ENCODE data around the gene NR0B2.
A peak's percentile ranks its signal among the peaks of the same experiment; 100 is the strongest.

Gene NR0B2, protein sequence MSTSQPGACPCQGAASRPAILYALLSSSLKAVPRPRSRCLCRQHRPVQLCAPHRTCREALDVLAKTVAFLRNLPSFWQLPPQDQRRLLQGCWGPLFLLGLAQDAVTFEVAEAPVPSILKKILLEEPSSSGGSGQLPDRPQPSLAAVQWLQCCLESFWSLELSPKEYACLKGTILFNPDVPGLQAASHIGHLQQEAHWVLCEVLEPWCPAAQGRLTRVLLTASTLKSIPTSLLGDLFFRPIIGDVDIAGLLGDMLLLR

DNA sequence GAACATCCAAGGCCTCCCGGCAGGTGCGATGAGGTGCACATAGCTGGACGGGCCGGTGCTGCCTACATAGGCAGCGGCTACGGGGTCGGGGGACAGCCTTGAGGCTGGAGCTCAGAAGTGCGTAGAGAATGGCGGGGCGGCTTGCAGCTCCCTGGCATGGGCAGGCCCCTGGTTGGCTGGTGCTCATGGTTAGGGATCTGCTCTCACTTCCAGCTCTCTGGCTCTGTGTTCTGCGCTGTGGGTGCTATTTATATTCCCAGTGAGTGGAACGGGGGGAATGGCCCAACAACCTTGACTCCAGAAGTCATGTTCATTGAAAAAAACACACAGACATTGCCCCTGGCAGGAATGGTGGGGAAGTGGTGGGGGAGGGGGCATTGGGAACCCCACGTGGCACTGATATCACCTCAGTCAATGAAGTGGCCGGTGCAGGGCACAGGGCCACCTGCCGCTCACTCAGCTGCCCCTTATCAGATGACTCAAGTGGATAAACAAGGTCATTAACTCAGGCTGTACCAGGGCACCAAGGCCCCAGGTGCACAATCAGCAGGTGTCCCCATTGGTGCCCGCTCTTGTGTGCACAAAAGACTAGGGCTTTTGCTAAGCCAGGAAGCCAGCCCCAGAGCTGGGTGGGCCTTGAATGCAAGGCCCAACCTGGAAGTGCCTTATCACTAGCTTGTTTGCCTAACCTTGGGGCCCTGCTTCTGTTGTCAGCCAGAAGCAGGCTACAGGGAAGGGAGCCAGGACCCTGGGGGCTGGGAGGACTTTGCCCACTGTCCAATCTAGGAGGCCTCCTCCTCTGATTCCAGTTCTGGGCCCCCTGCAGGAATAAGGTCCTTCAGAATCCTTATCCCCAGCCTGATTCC, at the start of gene NR0B2:
Gene NR0B2 (minus strand): TSS at position 222 of the 866 bp plus-strand sequence. CDS start 35 bp downstream, at position 187.
- Histone ChIP-seq H3K9me3 (ENCODE audit: control insufficient read depth, low read depth, low read length) (no peaks in the 10 kb centered on the region), H3K27me3 (ENCODE audit: control insufficient read depth, insufficient read depth, low read length) (no peaks in the 10 kb centered on the region), H3K27ac (ENCODE audit: low read length) (no peak within 1 kb of the TSS), H3K9ac (ENCODE audit: low read length) (no peak within 1 kb of the TSS), H3K4me1 (ENCODE audit: control insufficient read depth, low read depth, low read length) (no peaks in the 10 kb centered on the region), H3K36me3 (ENCODE audit: control insufficient read depth, low read depth, low read length) (no peaks in the 10 kb centered on the region), H3K4me3 (ENCODE audit: low read length) (no peak within 1 kb of the TSS)

DNA sequence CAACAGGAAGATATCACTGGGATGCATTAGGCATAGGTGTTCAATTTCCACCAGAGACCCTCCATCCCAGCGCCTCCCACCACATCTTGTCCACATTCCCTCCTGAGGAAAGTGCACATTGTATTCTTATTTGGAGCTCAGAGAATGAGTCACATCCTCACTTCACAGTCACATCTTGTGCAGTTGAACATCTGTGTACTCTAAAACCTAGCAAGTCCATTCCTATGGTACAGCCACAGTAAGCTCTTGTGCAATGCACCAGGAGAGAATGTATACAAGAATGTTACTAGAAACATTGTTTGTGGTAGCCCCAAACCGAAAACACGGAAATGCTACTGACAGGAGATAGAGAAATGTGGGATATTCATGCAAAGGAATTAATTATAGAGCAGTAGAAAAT, 48.1 kb upstream of the NR0B2 start:
- H3K27ac ChIP-seq (ENCODE audit: low read length), result no peak overlapping the region
- H3K4me1 ChIP-seq (ENCODE audit: control insufficient read depth, low read depth, low read length), result peaks cover 3% of the 10 kb centered on the region
- no peak overlapping the region for H3K9ac ChIP-seq (ENCODE audit: low read length)
- H3K36me3 ChIP-seq (ENCODE audit: control insufficient read depth, low read depth, low read length), result no peaks in the 10 kb centered on the region
- no peaks in the 10 kb centered on the region for H3K9me3 ChIP-seq (ENCODE audit: control insufficient read depth, low read depth, low read length)
- H3K4me3 ChIP-seq (ENCODE audit: low read length), result no peak overlapping the region
- peaks cover 40% of the 10 kb centered on the region for H3K27me3 ChIP-seq (ENCODE audit: control insufficient read depth, insufficient read depth, low read length)

DNA sequence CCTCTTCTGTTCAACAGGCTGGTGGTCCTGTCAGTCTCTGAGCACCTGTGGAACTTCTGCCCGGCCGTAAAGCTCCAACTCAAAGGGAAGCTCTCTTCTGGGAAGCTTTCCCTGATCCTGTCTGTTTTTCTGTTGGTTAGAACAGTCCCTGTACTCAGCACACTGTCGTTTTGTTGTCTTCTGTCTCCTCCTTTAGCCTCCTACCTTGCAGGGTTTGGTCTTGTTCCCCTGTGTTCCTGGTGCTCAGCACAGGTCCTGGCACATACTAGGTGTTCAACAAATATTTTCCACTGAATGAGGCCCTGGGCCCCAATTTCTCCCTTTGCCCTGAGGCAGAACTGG, 46.8 kb upstream of the NR0B2 start:
- H3K27me3 ChIP-seq (ENCODE audit: control insufficient read depth, insufficient read depth, low read length), result peaks cover 40% of the 10 kb centered on the region
- peaks cover 3% of the 10 kb centered on the region for H3K4me1 ChIP-seq (ENCODE audit: control insufficient read depth, low read depth, low read length)
- H3K9me3 ChIP-seq (ENCODE audit: control insufficient read depth, low read depth, low read length), result no peaks in the 10 kb centered on the region
- no peak overlapping the region for H3K27ac ChIP-seq (ENCODE audit: low read length)
- peak overlapping the region; percentile 74 for H3K4me3 ChIP-seq (ENCODE audit: low read length)
- no peaks in the 10 kb centered on the region for H3K36me3 ChIP-seq (ENCODE audit: control insufficient read depth, low read depth, low read length)
- H3K9ac ChIP-seq (ENCODE audit: low read length), result peak overlapping the region; percentile 62

DNA sequence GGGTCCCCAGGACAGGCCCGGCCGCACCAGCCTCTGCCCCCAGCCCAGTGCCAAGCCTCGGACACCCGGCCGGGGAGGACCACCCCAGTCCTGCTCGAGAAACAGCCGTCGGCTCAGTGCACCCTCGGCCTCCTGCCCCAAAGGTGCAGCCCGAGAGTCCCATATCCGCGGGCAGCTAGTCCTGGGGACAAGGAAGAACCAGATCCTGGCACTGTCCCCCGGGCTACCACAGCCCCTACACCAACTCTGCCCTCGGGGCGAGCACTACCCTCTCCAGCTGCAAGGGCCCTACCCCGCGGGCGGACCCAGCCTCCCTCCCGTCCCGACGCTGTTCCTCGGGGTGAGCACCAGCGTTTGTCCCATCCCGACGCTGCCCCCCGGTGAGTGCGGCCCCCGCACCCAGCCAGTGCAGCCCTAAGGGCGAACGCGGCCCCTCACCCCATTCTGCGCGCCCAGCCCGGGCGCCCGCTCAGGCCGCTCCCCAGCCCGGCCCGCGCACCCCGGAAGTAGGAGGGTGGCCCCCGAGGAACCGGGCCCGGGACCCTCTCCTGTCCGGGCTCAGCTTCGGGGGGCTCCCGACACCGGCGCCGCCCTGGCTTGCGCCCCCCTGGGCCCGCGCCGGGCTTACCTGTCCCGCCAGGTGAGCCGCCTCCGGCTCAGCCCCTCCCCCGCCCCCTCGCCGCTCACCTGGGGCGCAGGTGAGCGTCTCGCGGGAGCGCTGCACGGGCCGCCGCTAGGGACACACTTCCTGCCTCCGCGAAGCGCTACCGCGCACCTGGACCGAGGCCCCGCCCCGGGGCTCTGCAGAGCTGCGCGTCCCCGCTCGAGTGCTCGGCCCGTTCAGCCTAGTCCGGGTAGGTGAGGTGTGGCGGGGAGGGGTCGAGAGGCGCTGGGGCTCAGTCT, 46.2 kb upstream of the NR0B2 start, which contains the start of gene KDF1:
Gene KDF1 (minus strand): TSS at position 747 of the 903 bp plus-strand sequence. CDS start 8,088 bp downstream, outside the sequence.
- Histone ChIP-seq H3K27ac (ENCODE audit: low read length) (no peak within 1 kb of the TSS), H3K4me3 (ENCODE audit: low read length) (peak within 1 kb of the TSS; percentile 74), H3K4me1 (ENCODE audit: control insufficient read depth, low read depth, low read length) (peaks cover 3% of the 10 kb centered on the region), H3K36me3 (ENCODE audit: control insufficient read depth, low read depth, low read length) (no peaks in the 10 kb centered on the region), H3K9me3 (ENCODE audit: control insufficient read depth, low read depth, low read length) (no peaks in the 10 kb centered on the region), H3K9ac (ENCODE audit: low read length) (peak within 1 kb of the TSS; percentile 62), H3K27me3 (ENCODE audit: control insufficient read depth, insufficient read depth, low read length) (peaks cover 40% of the 10 kb centered on the region)

DNA sequence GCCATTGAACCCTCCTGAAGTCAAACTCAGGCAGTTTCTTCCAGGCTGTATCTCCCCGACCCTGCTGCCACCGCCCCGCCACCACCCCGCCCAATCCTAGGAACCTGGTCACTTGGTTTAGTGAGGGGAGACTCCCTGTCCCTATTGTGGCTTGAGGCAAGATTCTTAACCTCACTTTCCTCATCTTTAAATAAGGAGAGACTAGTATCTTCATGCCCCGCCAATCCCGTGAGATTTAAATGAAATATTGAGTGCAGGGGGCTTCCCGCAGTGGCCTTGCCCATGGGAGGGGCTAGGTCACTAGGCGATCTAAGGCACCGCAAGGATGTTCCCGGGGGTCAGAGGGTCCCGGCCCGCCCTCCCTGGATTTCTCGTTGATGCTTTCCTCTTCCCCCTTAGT, 45.5 kb upstream of the NR0B2 start:
- Histone ChIP-seq H3K27ac (ENCODE audit: low read length) (no peak overlapping the region), H3K9me3 (ENCODE audit: control insufficient read depth, low read depth, low read length) (no peaks in the 10 kb centered on the region), H3K36me3 (ENCODE audit: control insufficient read depth, low read depth, low read length) (no peaks in the 10 kb centered on the region), H3K9ac (ENCODE audit: low read length) (peak overlapping the region; percentile 62), H3K4me3 (ENCODE audit: low read length) (peak overlapping the region; percentile 74), H3K27me3 (ENCODE audit: control insufficient read depth, insufficient read depth, low read length) (peaks cover 40% of the 10 kb centered on the region), H3K4me1 (ENCODE audit: control insufficient read depth, low read depth, low read length) (peaks cover 3% of the 10 kb centered on the region)

DNA sequence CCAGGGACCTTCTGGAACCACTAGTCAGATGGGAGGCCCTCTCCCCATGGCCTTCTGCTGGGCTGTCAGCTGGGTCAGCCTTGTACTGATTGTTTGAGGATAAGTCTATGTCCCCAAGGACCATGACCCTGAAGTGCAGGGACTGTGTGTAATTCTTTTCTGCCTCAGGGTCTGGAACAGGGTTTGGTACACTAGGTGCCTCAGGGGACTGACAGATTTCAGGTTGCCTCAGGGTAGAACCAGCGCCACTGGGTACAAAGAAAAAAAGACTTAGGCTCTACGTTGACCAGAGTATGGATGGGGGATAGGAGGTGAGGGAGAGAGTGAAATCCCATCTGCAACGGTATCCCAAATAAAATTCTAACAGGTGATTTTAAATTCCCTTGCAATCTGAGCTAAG, 43.5 kb upstream of the NR0B2 start:
- Histone ChIP-seq H3K27ac (ENCODE audit: low read length) (no peak overlapping the region), H3K27me3 (ENCODE audit: control insufficient read depth, insufficient read depth, low read length) (peaks cover 38% of the 10 kb centered on the region), H3K9ac (ENCODE audit: low read length) (no peak overlapping the region), H3K9me3 (ENCODE audit: control insufficient read depth, low read depth, low read length) (no peaks in the 10 kb centered on the region), H3K4me1 (ENCODE audit: control insufficient read depth, low read depth, low read length) (peaks cover 3% of the 10 kb centered on the region), H3K4me3 (ENCODE audit: low read length) (no peak overlapping the region), H3K36me3 (ENCODE audit: control insufficient read depth, low read depth, low read length) (no peaks in the 10 kb centered on the region)

DNA sequence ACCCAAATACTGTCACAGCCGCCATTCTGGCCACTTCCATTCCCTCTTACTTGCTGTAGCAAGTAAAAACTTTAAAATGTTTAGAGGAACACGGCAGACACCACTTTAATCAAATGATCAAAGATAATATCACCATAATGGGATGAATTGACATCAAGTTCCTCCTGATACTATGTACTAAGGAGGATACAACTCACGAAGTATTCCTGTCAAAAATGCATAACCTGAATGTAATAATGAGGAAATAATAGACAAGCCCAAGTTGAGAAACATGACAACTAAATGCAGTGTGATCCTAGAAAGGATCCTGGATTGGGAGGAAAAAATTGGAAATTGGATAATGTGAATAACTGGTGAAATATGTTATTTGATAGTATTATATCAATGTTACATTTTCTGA, 42.5 kb upstream of the NR0B2 start:
- no peak overlapping the region for H3K27ac ChIP-seq (ENCODE audit: low read length)
- peaks cover 28% of the 10 kb centered on the region for H3K27me3 ChIP-seq (ENCODE audit: control insufficient read depth, insufficient read depth, low read length)
- H3K4me1 ChIP-seq (ENCODE audit: control insufficient read depth, low read depth, low read length), result peaks cover 3% of the 10 kb centered on the region
- H3K4me3 ChIP-seq (ENCODE audit: low read length), result no peak overlapping the region
- no peaks in the 10 kb centered on the region for H3K36me3 ChIP-seq (ENCODE audit: control insufficient read depth, low read depth, low read length)
- H3K9ac ChIP-seq (ENCODE audit: low read length), result no peak overlapping the region
- no peaks in the 10 kb centered on the region for H3K9me3 ChIP-seq (ENCODE audit: control insufficient read depth, low read depth, low read length)

DNA sequence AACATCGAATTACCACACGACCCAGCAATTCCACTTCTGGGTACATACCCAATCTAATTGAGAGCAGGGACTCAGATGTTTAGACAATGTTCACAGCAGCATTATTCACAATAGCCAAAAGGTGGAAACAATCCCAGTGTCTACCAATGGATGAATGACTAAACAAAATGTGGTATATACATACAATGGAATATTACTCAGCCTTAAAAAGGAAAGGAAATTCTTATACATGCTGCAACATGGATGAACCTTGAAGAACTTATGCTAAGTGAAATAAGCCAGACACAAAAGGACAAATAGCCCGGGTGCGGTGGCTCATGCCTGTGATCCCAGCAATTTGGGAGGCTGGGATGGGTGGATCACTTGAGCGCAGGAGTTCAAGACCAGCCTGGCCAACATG, 39.6 kb upstream of the NR0B2 start:
- H3K4me3 ChIP-seq (ENCODE audit: low read length), result no peak overlapping the region
- no peaks in the 10 kb centered on the region for H3K9me3 ChIP-seq (ENCODE audit: control insufficient read depth, low read depth, low read length)
- peaks cover 8% of the 10 kb centered on the region for H3K36me3 ChIP-seq (ENCODE audit: control insufficient read depth, low read depth, low read length)
- H3K4me1 ChIP-seq (ENCODE audit: control insufficient read depth, low read depth, low read length), result no peaks in the 10 kb centered on the region
- H3K27me3 ChIP-seq (ENCODE audit: control insufficient read depth, insufficient read depth, low read length), result no peaks in the 10 kb centered on the region
- no peak overlapping the region for H3K9ac ChIP-seq (ENCODE audit: low read length)
- no peak overlapping the region for H3K27ac ChIP-seq (ENCODE audit: low read length)

DNA sequence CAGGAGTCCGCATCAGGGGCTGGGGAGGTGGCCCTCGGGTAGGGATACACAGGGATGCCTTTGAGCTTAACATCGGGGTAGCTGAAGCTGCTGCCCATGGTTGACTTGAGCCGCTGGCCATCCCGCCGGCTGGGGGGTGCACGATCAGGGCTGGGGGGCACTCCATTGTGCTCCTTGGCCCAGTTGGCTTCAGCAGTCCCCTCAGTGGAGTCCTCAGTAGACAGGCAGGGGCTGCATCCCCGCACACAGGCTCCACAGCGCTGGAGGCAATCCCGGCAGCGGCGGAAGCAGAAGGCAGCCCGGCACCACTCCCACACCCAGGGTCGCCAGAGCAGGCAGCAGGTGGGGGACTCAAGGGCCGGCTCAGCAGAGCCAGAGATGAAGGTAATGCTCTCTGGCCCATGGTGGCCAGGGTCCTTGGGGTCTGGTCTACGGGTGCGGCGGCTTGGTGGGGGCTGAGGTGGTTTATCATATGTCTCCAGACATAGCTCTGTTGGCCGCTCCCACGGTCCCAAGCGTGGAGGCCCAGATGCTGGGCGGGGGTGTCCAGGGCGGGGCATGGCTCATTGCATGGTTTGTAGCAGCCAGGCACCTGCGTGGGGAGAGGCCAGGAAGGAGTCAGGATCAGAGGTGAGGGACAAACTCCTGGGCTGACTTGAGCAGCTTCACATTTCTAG, 38.2 kb upstream of the NR0B2 start:
- Histone ChIP-seq H3K9ac (ENCODE audit: low read length) (no peak overlapping the region), H3K36me3 (ENCODE audit: control insufficient read depth, low read depth, low read length) (peaks cover 10% of the 10 kb centered on the region), H3K27ac (ENCODE audit: low read length) (no peak overlapping the region), H3K27me3 (ENCODE audit: control insufficient read depth, insufficient read depth, low read length) (no peaks in the 10 kb centered on the region), H3K9me3 (ENCODE audit: control insufficient read depth, low read depth, low read length) (no peaks in the 10 kb centered on the region), H3K4me1 (ENCODE audit: control insufficient read depth, low read depth, low read length) (no peaks in the 10 kb centered on the region), H3K4me3 (ENCODE audit: low read length) (no peak overlapping the region)

DNA sequence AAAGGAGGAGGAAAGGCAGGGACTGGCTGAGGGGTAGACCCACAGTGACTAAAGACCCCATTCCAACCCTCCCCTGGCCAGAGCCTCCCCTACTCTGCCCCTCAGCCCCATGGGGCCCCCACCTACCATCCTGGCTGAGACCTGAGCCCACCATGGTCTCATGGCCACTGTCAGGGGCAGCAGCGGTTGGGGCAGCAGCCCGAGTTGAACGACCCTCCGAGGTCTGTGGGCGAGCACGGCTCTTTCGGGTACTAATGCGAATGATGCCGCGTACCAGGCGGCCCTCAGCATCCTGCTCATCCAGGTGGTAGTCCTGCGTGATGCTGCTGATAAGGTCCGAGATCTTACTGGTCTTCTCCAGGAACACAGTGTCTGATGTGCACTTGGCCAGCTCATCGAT, 37.4 kb upstream of the NR0B2 start:
- H3K4me3 ChIP-seq (ENCODE audit: low read length), result no peak overlapping the region
- H3K9ac ChIP-seq (ENCODE audit: low read length), result no peak overlapping the region
- no peaks in the 10 kb centered on the region for H3K27me3 ChIP-seq (ENCODE audit: control insufficient read depth, insufficient read depth, low read length)
- no peak overlapping the region for H3K27ac ChIP-seq (ENCODE audit: low read length)
- H3K36me3 ChIP-seq (ENCODE audit: control insufficient read depth, low read depth, low read length), result peaks cover 13% of the 10 kb centered on the region
- no peaks in the 10 kb centered on the region for H3K9me3 ChIP-seq (ENCODE audit: control insufficient read depth, low read depth, low read length)
- no peaks in the 10 kb centered on the region for H3K4me1 ChIP-seq (ENCODE audit: control insufficient read depth, low read depth, low read length)

DNA sequence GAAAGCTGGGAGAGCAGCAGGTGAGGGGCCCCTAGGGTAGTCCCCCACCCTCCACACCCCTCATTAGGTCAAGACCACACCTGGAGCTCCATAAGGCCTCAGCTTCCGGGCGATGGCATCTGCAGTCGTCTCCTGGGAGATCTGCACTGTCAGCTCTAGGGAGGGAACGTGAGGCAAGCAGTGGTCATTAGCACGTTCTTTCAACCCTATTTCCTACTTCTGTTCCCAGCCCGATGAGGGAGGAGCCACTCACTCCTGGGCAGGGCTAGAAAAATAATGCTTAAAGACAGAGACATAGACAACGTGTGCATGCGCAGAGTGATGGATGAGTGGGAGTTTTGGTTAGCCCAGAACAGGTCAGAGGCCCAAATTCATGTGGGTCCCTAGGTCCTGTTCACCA, 36.8 kb upstream of the NR0B2 start:
- H3K9ac ChIP-seq (ENCODE audit: low read length), result no peak overlapping the region
- H3K9me3 ChIP-seq (ENCODE audit: control insufficient read depth, low read depth, low read length), result no peaks in the 10 kb centered on the region
- H3K27ac ChIP-seq (ENCODE audit: low read length), result no peak overlapping the region
- H3K36me3 ChIP-seq (ENCODE audit: control insufficient read depth, low read depth, low read length), result peaks cover 19% of the 10 kb centered on the region
- H3K4me3 ChIP-seq (ENCODE audit: low read length), result no peak overlapping the region
- no peaks in the 10 kb centered on the region for H3K4me1 ChIP-seq (ENCODE audit: control insufficient read depth, low read depth, low read length)
- H3K27me3 ChIP-seq (ENCODE audit: control insufficient read depth, insufficient read depth, low read length), result no peaks in the 10 kb centered on the region
